Progenitor cell of endocrine pancreas (in vitro differentiated cells): ENCODE data around the gene DLGAP1. TPM values are rescaled to one million over a fixed set of nuclear protein-coding genes. Genes with fewer than 3 reads are reported as not detected.

ENCODE experiments used
- DNase-seq: peaks from one replicate; pipeline ENCODE4 v3.0.0; 2021; ENCODE audit warnings: low spot score; ENCODE audit not compliant: unreplicated experiment
- H3K27ac Mint-ChIP-seq: 2 replicates; pipeline ENCODE4 v1.8.0; 2021; ENCODE audit warnings: mild to moderate bottlenecking, moderate library complexity, mixed read lengths
- H3K27me3 Mint-ChIP-seq: 2 replicates; pipeline ENCODE4 v1.8.0; 2021; ENCODE audit warnings: mixed read lengths
- H3K36me3 Mint-ChIP-seq: 2 replicates; pipeline ENCODE4 v1.8.0; 2022; ENCODE audit warnings: mixed read lengths; ENCODE audit not compliant: insufficient read depth
- H3K4me1 Mint-ChIP-seq: 2 replicates; pipeline ENCODE4 v1.8.0; 2021; ENCODE audit warnings: low read depth, mixed read lengths
- H3K4me3 Mint-ChIP-seq: 2 replicates; pipeline ENCODE4 v1.8.0; 2021; ENCODE audit warnings: low read depth, mild to moderate bottlenecking, moderate library complexity, mixed read lengths
- H3K9me3 Mint-ChIP-seq: 2 replicates; pipeline ENCODE4 v1.8.0; 2021; ENCODE audit warnings: low read depth, mixed read lengths
- total RNA-seq: library from RNA; stranded (reverse); gene quantifications from 2 replicates; pipeline ENCODE4 v1.2.1, GENCODE V29; 2021
- TF ChIP-seq, protein P1 (sequence below): fragments of 200-600 bp; sonication (generic); IDR thresholded peaks from one replicate; pipeline ENCODE4 v1.5.0; 2021; ENCODE audit warnings: antibody characterized with exemption, mild to moderate bottlenecking; ENCODE audit not compliant: unreplicated experiment

The DLGAP1 gene
- total RNA-seq, 1 donor from 2014 or later, result 16.7 TPM

DNA sequence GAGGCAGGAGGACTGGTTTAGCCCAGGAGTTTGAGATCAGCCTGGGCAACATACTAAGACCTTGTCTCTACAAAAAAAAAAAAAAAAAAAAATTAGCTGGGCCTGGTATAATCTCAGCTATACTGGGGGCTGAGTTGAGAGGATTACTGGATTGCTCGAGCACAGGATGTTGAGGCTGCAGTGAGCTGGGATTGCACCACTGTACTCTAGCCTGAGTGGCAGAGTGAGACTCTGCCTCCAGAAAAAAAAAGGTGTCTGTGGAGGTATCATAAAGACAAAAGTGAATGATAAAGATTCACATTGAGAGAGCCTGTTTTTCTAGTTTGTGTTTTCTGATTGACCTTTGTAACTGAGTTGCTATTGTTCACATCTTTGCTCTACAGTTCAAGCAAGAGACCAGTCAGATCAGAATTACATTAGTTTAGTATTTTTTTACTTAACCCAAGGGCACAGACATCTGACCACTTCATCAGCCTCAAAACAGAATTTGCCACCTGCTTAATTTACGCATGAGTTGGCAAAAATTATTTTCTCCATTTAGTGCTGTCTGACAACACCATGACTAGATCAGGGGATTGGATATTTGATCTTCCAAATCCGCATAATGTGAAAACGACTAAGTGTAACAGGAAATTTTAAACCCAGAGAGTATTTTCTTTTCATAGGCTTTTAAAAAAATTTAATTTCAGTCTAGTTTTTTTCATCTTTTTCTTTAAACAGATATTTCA lies 734.1 kb downstream of the DLGAP1 start:
- H3K27ac Mint-ChIP-seq, result peak overlapping the region; percentile 83
- no peaks in the 10 kb centered on the region for H3K9me3 Mint-ChIP-seq
- TF ChIP-seq, protein P1, sequence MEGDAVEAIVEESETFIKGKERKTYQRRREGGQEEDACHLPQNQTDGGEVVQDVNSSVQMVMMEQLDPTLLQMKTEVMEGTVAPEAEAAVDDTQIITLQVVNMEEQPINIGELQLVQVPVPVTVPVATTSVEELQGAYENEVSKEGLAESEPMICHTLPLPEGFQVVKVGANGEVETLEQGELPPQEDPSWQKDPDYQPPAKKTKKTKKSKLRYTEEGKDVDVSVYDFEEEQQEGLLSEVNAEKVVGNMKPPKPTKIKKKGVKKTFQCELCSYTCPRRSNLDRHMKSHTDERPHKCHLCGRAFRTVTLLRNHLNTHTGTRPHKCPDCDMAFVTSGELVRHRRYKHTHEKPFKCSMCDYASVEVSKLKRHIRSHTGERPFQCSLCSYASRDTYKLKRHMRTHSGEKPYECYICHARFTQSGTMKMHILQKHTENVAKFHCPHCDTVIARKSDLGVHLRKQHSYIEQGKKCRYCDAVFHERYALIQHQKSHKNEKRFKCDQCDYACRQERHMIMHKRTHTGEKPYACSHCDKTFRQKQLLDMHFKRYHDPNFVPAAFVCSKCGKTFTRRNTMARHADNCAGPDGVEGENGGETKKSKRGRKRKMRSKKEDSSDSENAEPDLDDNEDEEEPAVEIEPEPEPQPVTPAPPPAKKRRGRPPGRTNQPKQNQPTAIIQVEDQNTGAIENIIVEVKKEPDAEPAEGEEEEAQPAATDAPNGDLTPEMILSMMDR, result no peak
- H3K36me3 Mint-ChIP-seq, result no peaks in the 10 kb centered on the region
- H3K27me3 Mint-ChIP-seq, result no peaks in the 10 kb centered on the region
- peaks cover 39% of the 10 kb centered on the region for H3K4me1 Mint-ChIP-seq
- peak overlapping the region; percentile 7 for H3K4me3 Mint-ChIP-seq
- no peak for DNase-seq

DNA sequence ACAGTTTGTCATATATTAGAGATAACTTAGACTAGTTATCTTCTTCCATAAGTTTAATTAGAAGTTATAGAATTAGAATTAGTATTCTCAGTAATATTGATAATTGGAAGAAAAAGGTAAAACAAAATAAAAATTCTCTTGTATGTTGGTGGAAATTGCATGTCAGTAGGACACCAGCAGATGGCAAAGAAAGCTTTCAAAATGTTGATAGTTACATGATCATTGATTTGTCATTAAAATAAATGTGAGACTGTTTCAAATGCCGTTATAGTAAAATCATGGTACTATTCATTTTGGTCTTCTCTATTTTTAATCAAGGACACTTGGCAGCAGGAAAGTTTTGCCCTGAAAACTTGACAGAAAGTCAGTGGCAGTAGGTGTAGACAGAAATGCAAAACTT lies 734.9 kb downstream of the DLGAP1 start:
- TF ChIP-seq, protein P1, result no peak
- Mint-ChIP-seq H3K27me3 (no peaks in the 10 kb centered on the region), H3K9me3 (no peaks in the 10 kb centered on the region), H3K27ac (no peak overlapping the region), H3K36me3 (no peaks in the 10 kb centered on the region), H3K4me3 (no peak overlapping the region), H3K4me1 (peaks cover 40% of the 10 kb centered on the region)
- DNase-seq, result no peak

DNA sequence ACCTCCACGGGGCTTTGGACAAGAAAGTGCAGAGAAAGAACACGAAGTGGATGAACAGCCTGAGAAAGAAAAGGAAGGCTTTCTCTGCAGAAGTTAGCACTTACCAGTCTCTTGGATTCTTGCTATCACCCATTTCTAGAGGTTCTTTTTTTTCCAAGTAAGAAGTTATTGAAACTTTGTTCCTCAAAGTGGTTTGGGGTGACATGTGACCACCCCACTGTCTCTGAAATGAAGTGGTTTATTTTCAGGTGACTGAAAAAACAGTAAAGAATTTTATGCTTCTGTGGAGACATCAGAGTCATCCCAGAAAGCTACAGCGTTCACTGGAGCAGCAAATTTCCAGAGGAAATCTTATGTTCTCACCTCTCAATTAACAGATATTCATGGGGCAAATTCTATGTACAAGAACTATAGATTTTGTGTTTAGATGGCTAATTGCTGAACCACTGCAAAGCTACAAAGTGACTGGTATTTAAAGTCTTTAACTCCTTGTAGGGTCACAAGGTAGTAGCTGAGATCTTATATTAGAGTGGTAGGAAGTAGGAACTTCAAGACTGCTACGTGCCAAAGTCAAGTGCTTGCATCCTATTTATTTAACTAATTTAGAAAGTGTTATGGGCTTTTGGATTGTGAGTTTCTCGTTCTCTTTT lies 737.6 kb downstream of the DLGAP1 start:
- no peak overlapping the region for H3K27ac Mint-ChIP-seq
- DNase-seq, result no peak
- H3K27me3 Mint-ChIP-seq, result no peaks in the 10 kb centered on the region
- H3K36me3 Mint-ChIP-seq, result no peaks in the 10 kb centered on the region
- peaks cover 40% of the 10 kb centered on the region for H3K4me1 Mint-ChIP-seq
- H3K9me3 Mint-ChIP-seq, result no peaks in the 10 kb centered on the region
- TF ChIP-seq, protein P1, result no peak
- H3K4me3 Mint-ChIP-seq, result no peak overlapping the region

DNA sequence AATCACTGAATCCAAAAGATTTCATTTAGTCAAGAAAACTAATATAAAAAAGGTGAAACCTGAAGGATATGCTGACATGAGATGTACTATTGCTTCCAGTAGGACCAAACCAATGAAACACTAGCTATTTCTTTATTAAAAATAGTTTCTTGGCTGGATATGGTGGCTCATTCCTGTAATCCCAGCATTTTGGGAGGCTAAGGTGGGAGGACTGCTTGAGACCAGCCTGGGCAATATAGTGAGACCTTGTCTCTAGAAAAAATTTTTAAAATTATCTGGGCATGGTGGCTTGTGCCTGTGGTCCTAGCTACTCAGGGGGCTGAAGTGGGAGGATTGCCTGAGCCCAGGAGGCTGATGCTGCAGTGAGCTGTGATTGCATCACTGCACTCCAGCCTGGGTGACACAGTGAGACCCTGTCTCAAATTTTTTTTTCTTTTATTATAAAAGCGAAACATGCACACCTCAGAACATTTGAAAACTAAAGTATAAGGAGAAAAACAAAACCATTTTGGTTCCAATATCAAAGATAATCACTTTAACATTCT lies 738.9 kb downstream of the DLGAP1 start:
- Mint-ChIP-seq H3K9me3 (no peaks in the 10 kb centered on the region), H3K4me1 (peaks cover 36% of the 10 kb centered on the region), H3K27me3 (no peaks in the 10 kb centered on the region), H3K36me3 (no peaks in the 10 kb centered on the region), H3K4me3 (no peak overlapping the region), H3K27ac (no peak overlapping the region)
- TF ChIP-seq, protein P1, result no peak
- DNase-seq, result no peak

DNA sequence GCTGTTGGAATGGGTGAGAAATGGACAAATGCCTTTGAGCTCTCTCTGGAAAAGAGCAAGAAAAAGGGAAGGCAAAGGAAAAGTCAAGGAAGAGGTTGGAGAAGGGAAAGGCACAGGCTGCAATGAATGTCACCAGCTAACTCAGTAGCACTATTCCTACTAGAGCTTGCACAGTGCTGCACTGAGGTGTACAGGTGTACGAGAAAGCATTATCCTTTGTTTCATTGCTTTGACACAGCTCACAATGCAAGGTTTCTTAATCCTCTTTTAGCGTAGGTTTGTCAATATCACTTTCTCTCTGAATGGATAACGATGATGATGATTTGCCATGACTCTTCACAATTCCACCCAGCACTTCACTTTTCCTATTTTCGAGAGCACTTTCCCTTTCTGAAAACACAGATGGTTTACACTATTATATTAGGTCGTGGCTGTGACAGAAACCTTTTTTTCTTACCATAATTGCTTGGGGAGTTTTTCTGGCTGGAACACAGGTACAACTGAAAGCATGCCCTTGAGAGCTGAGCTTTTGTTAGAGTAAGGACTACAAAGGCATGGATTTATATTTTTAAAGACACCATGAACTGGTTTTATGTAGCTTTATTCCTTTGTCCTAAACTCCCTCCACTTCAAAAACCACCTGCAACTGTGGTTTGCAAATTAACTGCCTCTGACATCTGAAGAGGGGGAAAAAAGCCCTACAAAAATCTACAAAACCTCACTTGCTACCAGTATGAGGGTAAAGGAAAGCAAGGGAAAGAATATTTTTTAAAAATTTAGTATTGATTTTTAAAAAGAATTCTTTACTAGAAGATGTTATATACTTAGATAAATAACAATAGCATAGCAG lies 739.7 kb downstream of the DLGAP1 start:
- no peaks in the 10 kb centered on the region for H3K36me3 Mint-ChIP-seq
- H3K4me1 Mint-ChIP-seq, result peaks cover 38% of the 10 kb centered on the region

More for the DNA sequence above, 739.7 kb downstream of the DLGAP1 start:
- Mint-ChIP-seq H3K4me3 (no peak overlapping the region), H3K27ac (peak overlapping the region; percentile 49), H3K9me3 (no peaks in the 10 kb centered on the region), H3K27me3 (no peaks in the 10 kb centered on the region)
- TF ChIP-seq, protein P1, result no peak
- DNase-seq, result no peak
